K562 (cell line): ENCODE data around the gene NDUFS5. TPM values are rescaled to one million over a fixed set of nuclear protein-coding genes. Genes with fewer than 3 reads are reported as not detected.

ENCODE experiments used
- ATAC-seq: fragments of 200-7000 bp; cut with Tn5 transposase; 3 replicates; pipeline ENCODE4 v1.9.1; 2020; ENCODE audit warnings: moderate library complexity
- BruUV-seq: library from RNA; stranded (reverse); fragments of 400-500 nt; replicated peaks from 2 replicates; lab custom pipeline; 2021; lab: Mats Ljungman, UMichigan
- CTCF ChIA-PET: fragments of 300-600 bp; formaldehyde crosslinking; extraction: SDS; loops from one replicate; lab custom pipeline; 2021; ENCODE audit warnings: low intra/inter-chr PET ratio; lab: Yijun Ruan, JAX
- POLR2A ChIA-PET: fragments of 300-600, 350-650 bp; sonication (Branson Sonifier 250); formaldehyde crosslinking; extraction: SDS; loops from one replicate; lab custom pipeline; 2021; ENCODE audit warnings: antibody characterized with exemption, inconsistent platforms; lab: Yijun Ruan, JAX
- DNase-seq, 4 experiments: peaks; one replicate each; pipeline versions ENCODE4 v3.0.0 to v3.0.0-alpha.2; 2011 to 2018; ENCODE audit warnings: low spot score in 3 of 4, mixed read lengths in 3 of 4; ENCODE audit errors: extremely low read depth in 1 of 4
- FAIRE-seq: peaks from 2 replicates; lab custom pipeline; 2011; peaks lifted over from hg19 to GRCh38; lab: Jason Lieb, UNC
- H2AFZ ChIP-seq: 2 replicates; pipeline ENCODE4 v1.6.0; 2011; ENCODE audit warnings: low read depth, low read length, control low read depth, inconsistent platforms
- H3K27ac ChIP-seq: fragments of 200-600 bp; 3 replicates; pipeline ENCODE4 v1.8.0; 2011; ENCODE audit warnings: low read depth, mild to moderate bottlenecking, control low read depth, inconsistent platforms, low read length, moderate library complexity, mixed read lengths; ENCODE audit errors: extremely low read depth
- H3K27me3 ChIP-seq, 2 experiments: fragments of 300-600 bp in 1 of 2; 2 replicates in 1 of 2; 3 replicates in 1 of 2; pipeline versions ENCODE4 v1.6.0 to v1.8.0; 2011; ENCODE audit warnings: inconsistent platforms in 2 of 2, low read length in 2 of 2, mild to moderate bottlenecking in 1 of 2, mixed read lengths in 1 of 2, moderate library complexity in 1 of 2; ENCODE audit not compliant: control insufficient read depth in 2 of 2, insufficient read depth in 2 of 2
- H3K36me3 ChIP-seq: fragments of 300-600 bp; 3 replicates; pipeline ENCODE4 v1.8.0; 2011; ENCODE audit warnings: mild to moderate bottlenecking, low read length, inconsistent platforms; ENCODE audit not compliant: control insufficient read depth, insufficient read depth
- H3K4me1 ChIP-seq, 2 experiments: fragments of 200-600 bp in 1 of 2; replicated peaks in 1 of 2; 2 replicates in 1 of 2; 3 replicates in 1 of 2; pipeline versions ENCODE4 v1.5.1 to v1.8.0; 2011; ENCODE audit warnings: inconsistent platforms in 2 of 2, low read length in 2 of 2, mild to moderate bottlenecking in 1 of 2, mixed read lengths in 1 of 2, moderate library complexity in 1 of 2; ENCODE audit not compliant: control insufficient read depth in 2 of 2, insufficient read depth in 2 of 2
- H3K4me2 ChIP-seq: 2 replicates; pipeline ENCODE4 v1.6.1; 2011; ENCODE audit warnings: low read length, control low read depth, inconsistent platforms, mixed read lengths; ENCODE audit not compliant: insufficient read depth
- H3K4me3 ChIP-seq: fragments of 200-600 bp; sonication (generic), shearing (Covaris generic); 2 replicates; pipeline ENCODE4 v1.5.1; 2016; ENCODE audit warnings: control low read depth, inconsistent platforms
- H3K79me2 ChIP-seq: fragments of 200-600 bp; 3 replicates; pipeline ENCODE4 v1.8.0; 2011; ENCODE audit warnings: low read length, inconsistent platforms; ENCODE audit not compliant: control insufficient read depth, insufficient read depth
- H3K9ac ChIP-seq, 2 experiments: 2 replicates each; pipeline versions ENCODE4 v1.6.0 to v1.6.1; 2011; ENCODE audit warnings: low read depth in 2 of 2, low read length in 2 of 2, control low read depth in 1 of 2, inconsistent platforms in 1 of 2, mild to moderate bottlenecking in 1 of 2, mixed read lengths in 1 of 2; ENCODE audit not compliant: insufficient read depth in 1 of 2
- H3K9me1 ChIP-seq: one replicate; pipeline ENCODE4 v1.6.0; 2011; ENCODE audit warnings: inconsistent platforms, mild to moderate bottlenecking, low read length, moderate library complexity; ENCODE audit not compliant: control insufficient read depth, insufficient read depth
- H3K9me3 ChIP-seq: replicated peaks from 2 replicates; pipeline ENCODE4 v1.5.1; 2011; ENCODE audit warnings: low read depth, low read length, inconsistent platforms; ENCODE audit not compliant: control insufficient read depth, insufficient read depth
- H4K20me1 ChIP-seq: replicated peaks from 2 replicates; pipeline ENCODE4 v1.6.1; 2011; ENCODE audit warnings: low read length, inconsistent platforms, mixed read lengths; ENCODE audit not compliant: control insufficient read depth, insufficient read depth
- KLF10 ChIP-seq: fragments of 250-450 bp; sonication (Bioruptor Pico); IDR thresholded peaks from 2 replicates; pipeline ENCODE4 v1.6.1; 2021; ENCODE audit warnings: matching md5 sums
- NKRF ChIP-seq: fragments of 450-650 bp; IDR thresholded peaks from 2 replicates; pipeline ENCODE4 v1.6.1; 2016; ENCODE audit warnings: borderline replicate concordance
- PHTF2 ChIP-seq: fragments of 250-450 bp; sonication (Bioruptor Pico); IDR thresholded peaks from 2 replicates; pipeline ENCODE4 v1.5.0; 2021; ENCODE audit warnings: mild to moderate bottlenecking
- POLR3A ChIP-seq: IDR thresholded peaks from 2 replicates; pipeline ENCODE4 v1.6.1; 2011; ENCODE audit warnings: borderline replicate concordance, mild to moderate bottlenecking, moderate library complexity; ENCODE audit not compliant: insufficient read length, insufficient read depth; ENCODE audit errors: extremely low read depth
- PRMT5 ChIP-seq: sonication (generic); formaldehyde crosslinking; IDR thresholded peaks from 2 replicates; pipeline ENCODE4 v1.5.0; 2020; ENCODE audit warnings: missing genetic modification reagents
- TRIM28 ChIP-seq: fragments of 450-650 bp; IDR thresholded peaks from 2 replicates; pipeline ENCODE4 v1.6.1; 2017
- WGBS: fragments of 100-300 bp; shearing (Covaris generic); methylation state at CpG from one replicate; pipeline ENCODE4 v1.1.6; 2016; ENCODE audit warnings: low coverage, mixed read lengths; ENCODE audit not compliant: insufficient coverage; ENCODE audit errors: missing lambda C conversion rate; 5-methylcytosine and 5-hydroxymethylcytosine counted together
- in situ Hi-C: fragments of 300-500 bp; cut with MboI; formaldehyde crosslinking; loops from 4 replicates; pipeline ENCODE4 v1.15.0; 2018; ENCODE audit warnings: inconsistent platforms, mixed read lengths
- intact Hi-C: fragments of 100-400 bp; cut with micrococcal nuclease; formaldehyde crosslinking; loops from 2 replicates; pipeline ENCODE4 v1.14.2; 2022
- polyA plus RNA-seq, 8 experiments: library from polyadenylated mRNA; depleted of rRNA in 4 of 8; stranded (reverse) in 5 of 8; unstranded in 3 of 8; fragments of >200 nt; fragmentation: Nextera tagmentation in 2 of 8; fragmentation: Illumina TruSeq in 1 of 8; extraction: Ambion mirVana in 2 of 8; extraction: Trizol in 1 of 8; gene quantifications; 2 replicates each; pipeline versions ENCODE4 v1.2.1 to v1.2.3, GENCODE V29; 2011 to 2014; ENCODE audit warnings: inconsistent platforms in 1 of 8, missing spikeins in 1 of 8
- total RNA-seq, 7 experiments: library from RNA; depleted of rRNA in 6 of 7; stranded (reverse); fragments of >200 nt in 6 of 7; fragmentation: Illumina TruSeq in 2 of 7; extraction: Trizol in 2 of 7; gene quantifications; 2 replicates each; pipeline versions ENCODE4 v1.2.1 to v1.2.3, GENCODE V29; 2011 to 2021; ENCODE audit warnings: low replicate concordance in 1 of 7
- TF ChIP-seq, protein P1 (sequence below): sonication (generic); formaldehyde crosslinking; IDR thresholded peaks from 2 replicates; pipeline ENCODE4 v1.8.1; 2023; ENCODE audit warnings: mild to moderate bottlenecking, missing genetic modification reagents
- TF ChIP-seq, protein P2 (sequence below): fragments of 250-450 bp; sonication (Bioruptor Pico); IDR thresholded peaks from 2 replicates; pipeline ENCODE4 v1.5.0; 2021; ENCODE audit warnings: mild to moderate bottlenecking, moderate library complexity

NDUFS5 gene
- total and polyA plus RNA-seq, 9 of the 15 experiments (the other 6 are each of a cell fraction or from before 2014, with no cell fraction given), result 499 to 2,737 (median 1,281) TPM

GRCh38 chr1:39003281-39003680, 22.9 kb upstream of the NDUFS5 start:
- no peaks in the 10 kb centered on the region for H3K27me3 ChIP-seq
- DNase-seq (no peak), FAIRE-seq (no peak), ATAC-seq (no peak)
- H4K20me1 ChIP-seq, result no peaks in the 10 kb centered on the region
- in situ Hi-C loops (no loop called here), intact Hi-C loops (no loop called here)
- no TSS peak for BruUV-seq
- ChIA-PET POLR2A (interaction anchor here (0.5 to 3.0 kb wide), 8 partner anchors 15 to 703 kb away, joined by 3 to 11 read pairs (median 4); partner anchors contain the start of genes MYCBP and NDUFS5), CTCF (no interaction called here)
- no peak overlapping the region for H2AFZ ChIP-seq
- H3K36me3 ChIP-seq, result peaks cover 98% of the 10 kb centered on the region
- TF ChIP-seq NKRF (no peak), POLR3A (no peak), TRIM28 (no peak), PHTF2 (CRISPR knock-in tag) (no peak), KLF10 (CRISPR knock-in tag) (no peak), PRMT5 (no peak)
- TF ChIP-seq, protein P1, sequence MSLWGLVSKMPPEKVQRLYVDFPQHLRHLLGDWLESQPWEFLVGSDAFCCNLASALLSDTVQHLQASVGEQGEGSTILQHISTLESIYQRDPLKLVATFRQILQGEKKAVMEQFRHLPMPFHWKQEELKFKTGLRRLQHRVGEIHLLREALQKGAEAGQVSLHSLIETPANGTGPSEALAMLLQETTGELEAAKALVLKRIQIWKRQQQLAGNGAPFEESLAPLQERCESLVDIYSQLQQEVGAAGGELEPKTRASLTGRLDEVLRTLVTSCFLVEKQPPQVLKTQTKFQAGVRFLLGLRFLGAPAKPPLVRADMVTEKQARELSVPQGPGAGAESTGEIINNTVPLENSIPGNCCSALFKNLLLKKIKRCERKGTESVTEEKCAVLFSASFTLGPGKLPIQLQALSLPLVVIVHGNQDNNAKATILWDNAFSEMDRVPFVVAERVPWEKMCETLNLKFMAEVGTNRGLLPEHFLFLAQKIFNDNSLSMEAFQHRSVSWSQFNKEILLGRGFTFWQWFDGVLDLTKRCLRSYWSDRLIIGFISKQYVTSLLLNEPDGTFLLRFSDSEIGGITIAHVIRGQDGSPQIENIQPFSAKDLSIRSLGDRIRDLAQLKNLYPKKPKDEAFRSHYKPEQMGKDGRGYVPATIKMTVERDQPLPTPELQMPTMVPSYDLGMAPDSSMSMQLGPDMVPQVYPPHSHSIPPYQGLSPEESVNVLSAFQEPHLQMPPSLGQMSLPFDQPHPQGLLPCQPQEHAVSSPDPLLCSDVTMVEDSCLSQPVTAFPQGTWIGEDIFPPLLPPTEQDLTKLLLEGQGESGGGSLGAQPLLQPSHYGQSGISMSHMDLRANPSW, result no peak
- TF ChIP-seq, protein P2, sequence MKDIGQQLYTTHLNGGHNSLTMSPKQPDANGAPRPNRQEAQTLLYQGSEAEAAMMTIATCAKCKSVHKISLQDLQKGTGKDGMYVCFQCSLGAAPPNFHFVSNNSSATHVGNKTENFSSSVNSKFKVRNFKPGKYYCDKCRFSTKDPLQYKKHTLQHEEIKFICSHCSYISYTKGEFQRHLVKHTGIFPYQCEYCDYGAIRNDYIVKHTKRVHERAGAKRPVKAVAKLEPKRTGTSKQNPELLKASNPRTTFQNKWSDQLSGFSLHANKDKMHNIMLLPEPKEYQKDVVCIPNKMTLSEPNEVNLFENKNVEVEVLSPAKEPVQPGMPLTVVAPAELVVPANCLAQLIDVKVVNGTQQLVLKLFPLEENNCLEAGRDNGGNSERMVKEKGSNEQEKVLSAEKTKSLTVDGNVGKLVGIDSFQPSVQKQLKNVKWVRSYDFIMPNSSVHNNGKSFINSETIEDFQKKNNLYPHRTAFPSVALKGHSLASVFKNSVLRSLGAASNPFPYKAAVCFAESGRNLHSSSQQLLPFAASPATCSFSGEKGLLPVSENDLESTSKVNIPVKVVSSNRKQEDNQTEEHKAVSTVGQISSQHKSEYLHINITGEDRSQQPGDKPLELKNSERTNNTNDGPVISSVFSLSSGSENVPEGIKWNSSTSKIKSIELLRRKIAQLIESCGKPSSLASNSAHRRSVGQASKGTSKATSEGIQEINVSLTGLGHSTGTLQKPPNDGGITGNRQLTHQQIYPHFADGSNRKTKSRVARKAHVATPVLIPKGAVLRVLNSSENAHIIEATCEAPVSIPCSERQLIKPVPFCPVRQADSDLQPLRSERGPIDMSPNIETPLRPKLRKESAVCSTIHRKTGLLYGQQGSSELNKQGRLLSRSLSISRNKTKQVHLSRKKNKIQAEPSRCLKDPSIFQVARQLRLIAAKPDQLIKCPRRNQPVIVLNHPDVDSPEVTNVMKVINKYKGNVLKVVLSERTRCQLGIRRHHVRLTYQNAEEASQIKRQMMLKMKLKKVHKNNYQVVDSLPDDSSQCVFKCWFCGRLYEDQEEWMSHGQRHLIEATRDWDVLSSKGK (CRISPR knock-in tag), result no peak
- H3K79me2 ChIP-seq, result peaks cover 14% of the 10 kb centered on the region
- H3K4me2 ChIP-seq, result no peak overlapping the region
- no peaks in the 10 kb centered on the region for H3K9me3 ChIP-seq
- no peaks in the 10 kb centered on the region for H3K9me1 ChIP-seq
- H3K9ac ChIP-seq, result no peak overlapping the region
- 92% methylated on average over 3 of the region's 3 CpGs for WGBS
- H3K27ac ChIP-seq, result no peak overlapping the region
- H3K4me1 ChIP-seq, result no peaks in the 10 kb centered on the region
- H3K4me3 ChIP-seq, result no peak overlapping the region
